Measurements from ENCODE around the gene ADGRB2. TPM values are rescaled to one million over a fixed set of nuclear protein-coding genes. Genes with fewer than 3 reads are reported as not detected.
A peak's percentile ranks its signal among the peaks of the same experiment; 100 is the strongest.
"Not testable (repeated sequence)": the region's sequence is repeated elsewhere in the genome, so short reads cannot be mapped to it uniquely, and the experiment has no call there.

ADGRB2 gene
- polyA plus RNA-seq, 4 donors, result 4.8 to 43.7 (median 11.6) TPM

DNA sequence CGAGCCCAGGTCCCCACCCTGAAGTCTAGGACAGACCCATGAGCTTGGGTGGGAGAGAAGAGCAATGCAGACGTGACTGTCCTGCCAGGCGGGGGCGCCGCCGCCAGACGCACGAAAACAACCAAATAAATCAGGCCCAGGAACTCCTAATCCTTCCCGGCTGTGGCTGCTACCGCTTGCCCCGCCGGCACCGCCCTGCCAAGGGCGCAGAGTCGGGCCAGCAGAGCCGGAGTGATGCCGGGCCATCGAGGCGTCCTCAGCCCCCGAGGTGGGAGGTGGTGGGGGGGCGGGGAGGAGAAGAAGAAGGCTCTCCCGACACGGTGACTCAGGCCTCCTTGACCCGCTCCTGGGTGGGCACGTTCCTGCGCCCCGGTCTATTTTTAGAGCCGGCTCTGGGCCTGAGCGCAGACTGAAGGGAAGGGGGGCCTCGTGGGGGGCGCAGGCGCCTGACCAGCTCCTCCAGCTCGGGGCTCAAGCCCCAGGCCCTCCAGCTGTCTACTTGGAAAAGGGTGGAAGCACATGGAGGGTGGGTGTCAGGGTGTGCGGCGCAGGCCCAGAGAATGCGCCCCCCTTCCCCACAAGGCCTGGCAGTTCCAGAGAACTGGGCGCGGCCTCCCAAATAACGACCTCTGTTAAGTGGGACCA, 49.6 kb downstream of the ADGRB2 start:
- Histone ChIP-seq H3K9me3 (ENCODE audit: control insufficient read depth in 2 of 2, insufficient read depth in 1 of 2, low read depth in 1 of 2, low read length in 1 of 2) (no peaks in the 10 kb centered on the region), H3K36me3 (ENCODE audit: control insufficient read depth in 3 of 3, insufficient read depth in 2 of 3, low read depth in 1 of 3, low read length in 3 of 3) (no peaks in the 10 kb centered on the region), H3K27ac (ENCODE audit: low read depth in 1 of 3, low read length in 2 of 3) (peak overlapping the region; percentile 73 to 99 (median 88)), H3K4me3 (ENCODE audit: low read depth in 1 of 3, low read length in 3 of 3) (peak overlapping the region in 2 of 3 donors; percentile 49 to 60), H3K27me3 (ENCODE audit: control insufficient read depth in 3 of 3, insufficient read depth in 3 of 3, low read length in 3 of 3) (peaks cover 0 to 4% (median 3%) of the 10 kb centered on the region in 3 donors), H3K4me1 (ENCODE audit: control insufficient read depth in 3 of 3, insufficient read depth in 2 of 3, low read depth in 1 of 3, low read length in 2 of 3) (peaks cover 0 to 47% (median 0%) of the 10 kb centered on the region in 3 donors)
- 1 to 4% (median 2%) methylated on average over 29 to 39 of the region's 39 CpGs for WGBS, 3 donors
- DNase-seq (peak; percentile 42 to 84), FAIRE-seq (no peak)

DNA sequence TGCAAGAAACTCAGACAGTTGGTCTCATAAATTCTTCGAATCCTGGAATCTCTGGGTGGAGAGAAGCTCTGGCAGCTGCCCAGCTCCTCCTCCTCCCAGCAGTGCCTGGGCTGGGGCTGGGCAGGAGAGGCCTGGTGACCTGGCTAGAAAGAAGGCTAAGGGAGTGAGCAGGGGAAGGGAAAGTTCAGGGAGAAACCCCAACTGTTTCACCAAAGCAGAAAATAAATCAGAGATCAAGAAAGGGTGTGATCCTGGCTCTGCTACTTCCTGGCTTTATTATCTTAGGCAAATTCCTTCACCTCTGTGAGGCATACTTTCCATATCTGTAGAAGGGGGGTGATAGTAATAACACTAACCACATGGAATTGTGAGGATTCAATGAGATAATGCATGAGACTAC, 51.5 kb downstream of the ADGRB2 start:
- Histone ChIP-seq H3K9me3 (ENCODE audit: control insufficient read depth in 2 of 2, insufficient read depth in 1 of 2, low read depth in 1 of 2, low read length in 1 of 2) (no peaks in the 10 kb centered on the region), H3K27me3 (ENCODE audit: control insufficient read depth in 3 of 3, insufficient read depth in 3 of 3, low read length in 3 of 3) (peaks cover 0 to 10% (median 3%) of the 10 kb centered on the region in 3 donors), H3K4me1 (ENCODE audit: control insufficient read depth in 3 of 3, insufficient read depth in 2 of 3, low read depth in 1 of 3, low read length in 2 of 3) (peaks cover 0 to 43% (median 0%) of the 10 kb centered on the region in 3 donors), H3K36me3 (ENCODE audit: control insufficient read depth in 3 of 3, insufficient read depth in 2 of 3, low read depth in 1 of 3, low read length in 3 of 3) (no peaks in the 10 kb centered on the region), H3K4me3 (ENCODE audit: low read depth in 1 of 3, low read length in 3 of 3) (no peak overlapping the region), H3K27ac (ENCODE audit: low read depth in 1 of 3, low read length in 2 of 3) (peak overlapping the region in 2 of 3 donors; percentile 45 to 99)
- DNase-seq (peak; percentile 20 to 62), FAIRE-seq (no peak)
- 7 to 32% (median 18%) methylated on average over 1 of the region's 1 CpG for WGBS, 3 donors

DNA sequence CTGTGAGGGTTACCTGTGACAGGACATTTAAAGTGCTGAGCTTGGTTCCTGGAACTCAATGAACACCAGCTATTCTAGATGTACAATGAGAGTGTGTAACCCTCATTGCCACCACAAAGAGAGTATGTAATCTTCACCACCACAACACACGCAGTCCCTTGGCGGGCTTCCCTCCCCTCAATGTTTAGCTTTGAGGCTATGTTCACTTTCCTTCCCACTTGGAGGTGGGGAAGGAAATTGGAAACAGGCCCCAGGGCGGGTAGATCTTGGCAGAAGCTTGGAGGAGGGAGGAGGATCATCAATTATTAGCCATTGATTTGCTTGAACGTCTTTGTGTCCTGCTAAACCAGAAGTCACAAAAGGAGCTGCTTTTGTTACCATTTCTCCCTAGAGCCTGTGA, 52.1 kb downstream of the ADGRB2 start:
- Histone ChIP-seq H3K4me3 (ENCODE audit: low read depth in 1 of 3, low read length in 3 of 3) (no peak overlapping the region), H3K9me3 (ENCODE audit: control insufficient read depth in 2 of 2, insufficient read depth in 1 of 2, low read depth in 1 of 2, low read length in 1 of 2) (no peaks in the 10 kb centered on the region), H3K4me1 (ENCODE audit: control insufficient read depth in 3 of 3, insufficient read depth in 2 of 3, low read depth in 1 of 3, low read length in 2 of 3) (peaks cover 0 to 42% (median 0%) of the 10 kb centered on the region in 3 donors), H3K36me3 (ENCODE audit: control insufficient read depth in 3 of 3, insufficient read depth in 2 of 3, low read depth in 1 of 3, low read length in 3 of 3) (no peaks in the 10 kb centered on the region), H3K27me3 (ENCODE audit: control insufficient read depth in 3 of 3, insufficient read depth in 3 of 3, low read length in 3 of 3) (peaks cover 0 to 9% (median 3%) of the 10 kb centered on the region in 3 donors), H3K27ac (ENCODE audit: low read depth in 1 of 3, low read length in 2 of 3) (peak overlapping the region in 2 of 3 donors; percentile 45 to 99)
- no peak for FAIRE-seq
- no peak for DNase-seq
- 43 to 71% (median 49%) methylated on average over 4 of the region's 4 CpGs for WGBS, 3 donors

DNA sequence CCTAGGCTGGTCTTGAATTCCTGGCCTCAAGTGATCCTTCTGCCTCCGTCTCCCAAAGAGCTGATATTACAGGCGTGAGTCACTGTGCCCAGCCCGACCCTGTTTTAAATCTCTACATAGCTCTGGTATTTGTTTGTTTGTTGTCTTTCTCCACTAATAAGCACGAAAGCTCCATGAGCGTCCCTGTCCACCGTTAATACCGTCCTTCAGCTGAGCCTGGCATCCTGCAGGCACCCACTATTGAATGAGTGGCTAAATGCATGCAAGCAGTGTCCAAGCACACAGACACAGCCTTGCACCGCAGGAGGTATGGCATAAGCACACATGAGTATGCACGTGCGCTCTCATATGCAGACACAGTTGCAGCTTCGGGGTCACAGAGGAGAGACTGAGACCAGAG, 55.8 kb downstream of the ADGRB2 start:
- peaks cover 0 to 14% (median 0%) of the 10 kb centered on the region in 3 donors for H3K27me3 ChIP-seq (ENCODE audit: control insufficient read depth in 3 of 3, insufficient read depth in 3 of 3, low read length in 3 of 3)
- FAIRE-seq (no peak), DNase-seq (no peak)
- H3K9me3 ChIP-seq (ENCODE audit: control insufficient read depth in 2 of 2, insufficient read depth in 1 of 2, low read depth in 1 of 2, low read length in 1 of 2), result no peaks in the 10 kb centered on the region
- H3K4me1 ChIP-seq (ENCODE audit: control insufficient read depth in 3 of 3, insufficient read depth in 2 of 3, low read depth in 1 of 3, low read length in 2 of 3), result peaks cover 0 to 39% (median 5%) of the 10 kb centered on the region in 3 donors
- H3K4me3 ChIP-seq (ENCODE audit: low read depth in 1 of 3, low read length in 3 of 3), result no peak overlapping the region
- no peaks in the 10 kb centered on the region for H3K36me3 ChIP-seq (ENCODE audit: control insufficient read depth in 3 of 3, insufficient read depth in 2 of 3, low read depth in 1 of 3, low read length in 3 of 3)
- WGBS, 3 donors, result 79 to 82% (median 80%) methylated on average over 11 of the region's 11 CpGs
- H3K27ac ChIP-seq (ENCODE audit: low read depth in 1 of 3, low read length in 2 of 3), result no peak overlapping the region

DNA sequence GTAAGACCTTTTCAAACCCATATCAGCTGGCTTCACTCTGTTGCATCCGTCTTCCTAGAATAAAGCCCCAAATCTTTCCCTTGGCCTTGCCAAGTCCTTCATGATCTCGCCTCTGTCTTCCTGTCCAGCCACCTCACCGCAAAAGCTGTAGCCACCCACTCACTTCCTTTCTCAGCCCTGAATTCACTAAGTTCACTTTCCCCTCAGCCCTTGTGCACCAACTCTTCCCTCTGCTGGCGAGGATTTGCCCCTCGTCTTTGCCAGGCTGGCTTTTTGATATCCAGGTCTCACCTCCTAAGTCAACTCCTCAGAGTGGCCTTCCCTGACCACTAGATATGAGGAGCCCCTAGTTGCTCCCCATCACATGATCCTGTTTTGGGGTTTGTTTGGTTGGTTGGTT, 56.4 kb downstream of the ADGRB2 start:
- Histone ChIP-seq H3K4me3 (ENCODE audit: low read depth in 1 of 3, low read length in 3 of 3) (no peak overlapping the region), H3K27ac (ENCODE audit: low read depth in 1 of 3, low read length in 2 of 3) (no peak overlapping the region), H3K9me3 (ENCODE audit: control insufficient read depth in 2 of 2, insufficient read depth in 1 of 2, low read depth in 1 of 2, low read length in 1 of 2) (no peaks in the 10 kb centered on the region), H3K4me1 (ENCODE audit: control insufficient read depth in 3 of 3, insufficient read depth in 2 of 3, low read depth in 1 of 3, low read length in 2 of 3) (peaks cover 0 to 39% (median 5%) of the 10 kb centered on the region in 3 donors), H3K27me3 (ENCODE audit: control insufficient read depth in 3 of 3, insufficient read depth in 3 of 3, low read length in 3 of 3) (peaks cover 0 to 14% (median 0%) of the 10 kb centered on the region in 3 donors), H3K36me3 (ENCODE audit: control insufficient read depth in 3 of 3, insufficient read depth in 2 of 3, low read depth in 1 of 3, low read length in 3 of 3) (no peaks in the 10 kb centered on the region)
- 36 to 66% (median 44%) methylated on average over 5 of the region's 5 CpGs for WGBS, 3 donors
- no peak for FAIRE-seq
- no peak for DNase-seq

DNA sequence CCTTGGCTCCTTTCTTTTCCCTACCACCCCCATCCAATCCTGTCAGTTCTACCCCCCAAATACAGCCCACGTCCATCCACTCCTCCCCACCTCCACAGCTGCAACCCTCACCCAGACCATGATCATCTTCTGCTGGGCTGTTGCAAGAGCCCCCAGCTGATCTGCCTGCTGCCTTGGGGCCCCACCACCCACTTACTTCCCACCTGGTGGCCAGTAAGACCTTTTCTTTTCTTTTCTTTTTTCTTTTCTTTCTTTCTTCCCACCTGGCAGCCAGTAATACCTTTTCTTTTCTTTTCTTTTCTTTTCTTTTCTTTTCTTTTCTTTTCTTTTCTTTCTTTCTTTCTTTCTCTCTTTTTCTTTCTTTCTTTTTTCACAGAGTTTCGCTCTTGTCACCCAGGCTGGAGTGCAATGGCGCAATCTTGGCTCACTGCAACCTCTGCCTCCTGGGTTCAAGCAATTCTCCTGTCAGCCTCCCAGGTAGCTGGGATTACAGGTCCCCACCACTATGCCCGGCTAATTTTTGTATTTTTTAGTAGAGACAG, 57.0 kb downstream of the ADGRB2 start:
- FAIRE-seq; H3K9me3 ChIP-seq (ENCODE audit: control insufficient read depth in 2 of 2, insufficient read depth in 1 of 2, low read depth in 1 of 2, low read length in 1 of 2); DNase-seq; H3K36me3 ChIP-seq (ENCODE audit: control insufficient read depth in 3 of 3, insufficient read depth in 2 of 3, low read depth in 1 of 3, low read length in 3 of 3); H3K4me3 ChIP-seq (ENCODE audit: low read depth in 1 of 3, low read length in 3 of 3); H3K27ac ChIP-seq (ENCODE audit: low read depth in 1 of 3, low read length in 2 of 3): not testable (repeated sequence)
- 77 to 85% (median 84%) methylated on average over 4 of the region's 4 CpGs for WGBS, 3 donors
- peaks cover 0 to 35% (median 5%) of the 10 kb centered on the region in 3 donors for H3K4me1 ChIP-seq (ENCODE audit: control insufficient read depth in 3 of 3, insufficient read depth in 2 of 3, low read depth in 1 of 3, low read length in 2 of 3)
- peaks cover 0 to 14% (median 0%) of the 10 kb centered on the region in 3 donors for H3K27me3 ChIP-seq (ENCODE audit: control insufficient read depth in 3 of 3, insufficient read depth in 3 of 3, low read length in 3 of 3)

DNA sequence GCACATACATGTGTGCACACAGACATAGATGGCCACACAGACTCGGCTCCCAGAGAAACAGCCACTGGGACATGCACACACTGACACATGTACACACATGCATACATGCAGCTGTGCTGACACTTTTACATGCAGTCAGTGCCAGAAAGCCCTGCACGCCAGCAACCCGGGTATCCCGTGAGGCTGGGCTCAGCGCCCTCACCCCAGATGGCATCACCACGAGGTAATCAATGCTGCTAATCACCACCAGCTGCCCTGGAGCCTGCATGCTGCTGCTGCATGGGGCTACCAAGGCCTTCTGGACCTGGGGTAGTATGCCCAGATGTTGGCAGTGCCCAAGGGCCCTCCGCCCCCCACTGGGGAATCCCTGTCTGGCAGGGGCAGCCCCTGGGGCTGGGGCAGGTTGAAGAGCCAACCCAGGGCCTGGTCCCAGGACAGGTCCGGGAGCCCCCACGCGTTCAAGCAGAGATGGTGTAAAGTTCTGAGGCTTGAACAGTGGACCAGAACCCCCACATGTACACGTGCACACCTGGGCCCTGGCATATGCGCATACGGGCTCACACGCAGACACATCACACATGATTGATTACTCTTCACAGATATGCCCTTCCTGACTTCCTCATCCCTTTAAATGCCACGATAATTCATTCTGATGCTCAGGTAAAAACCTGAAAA, 57.6 kb downstream of the ADGRB2 start:
- FAIRE-seq (no peak), DNase-seq (no peak)

DNA sequence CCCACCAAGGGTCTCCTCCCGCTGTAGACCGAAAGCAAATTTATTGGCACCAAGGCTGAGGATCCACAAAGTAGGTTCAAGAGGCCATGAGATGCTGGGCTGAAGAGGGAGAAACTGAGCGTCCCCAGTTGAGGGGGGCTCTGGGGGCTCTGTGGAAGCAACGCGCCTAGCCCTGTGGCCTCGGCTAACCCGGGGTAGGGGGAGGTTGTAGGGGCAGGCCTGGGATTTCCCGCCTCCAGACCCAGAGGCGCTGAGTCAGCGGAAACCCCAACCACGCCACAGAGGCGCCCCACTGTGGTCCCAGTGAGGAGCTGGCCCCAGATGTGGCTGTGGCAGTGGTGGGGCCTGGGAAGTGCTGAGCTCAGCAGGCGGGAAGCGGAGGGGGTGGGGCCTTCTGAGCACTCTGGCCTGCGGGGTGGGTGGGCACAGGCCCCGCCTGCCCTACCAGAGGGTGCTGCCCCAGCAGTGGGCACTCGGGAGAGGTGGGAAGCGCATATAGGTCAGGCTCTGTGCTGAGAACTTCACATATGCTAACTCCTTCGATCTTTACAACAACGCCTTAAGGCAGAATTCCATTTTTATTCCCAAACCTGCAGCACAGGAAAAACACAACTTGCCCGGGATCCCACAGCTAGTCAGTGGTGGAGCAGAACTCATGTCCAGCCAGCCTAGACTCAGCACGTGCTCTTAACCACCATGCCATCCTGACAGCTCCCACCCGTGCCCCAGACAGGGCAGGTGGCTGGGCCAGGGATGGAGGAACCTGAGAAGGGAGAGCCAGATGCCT, 58.9 kb downstream of the ADGRB2 start:
- Histone ChIP-seq H3K4me3 (ENCODE audit: low read depth in 1 of 3, low read length in 3 of 3) (peak overlapping the region in 2 of 3 donors; percentile 6 to 70), H3K27ac (ENCODE audit: low read depth in 1 of 3, low read length in 2 of 3) (peak overlapping the region; percentile 25 to 93 (median 71)), H3K4me1 (ENCODE audit: control insufficient read depth in 3 of 3, insufficient read depth in 2 of 3, low read depth in 1 of 3, low read length in 2 of 3) (peaks cover 0 to 48% (median 5%) of the 10 kb centered on the region in 3 donors), H3K36me3 (ENCODE audit: control insufficient read depth in 3 of 3, insufficient read depth in 2 of 3, low read depth in 1 of 3, low read length in 3 of 3) (peaks cover 0 to 12% (median 0%) of the 10 kb centered on the region in 3 donors), H3K27me3 (ENCODE audit: control insufficient read depth in 3 of 3, insufficient read depth in 3 of 3, low read length in 3 of 3) (peaks cover 0 to 14% (median 0%) of the 10 kb centered on the region in 3 donors), H3K9me3 (ENCODE audit: control insufficient read depth in 2 of 2, insufficient read depth in 1 of 2, low read depth in 1 of 2, low read length in 1 of 2) (no peaks in the 10 kb centered on the region)
- WGBS, 3 donors, result 26 to 32% (median 28%) methylated on average over 23 of the region's 23 CpGs
- FAIRE-seq (no peak), DNase-seq (peak; percentile 41 to 84)

More for the DNA sequence above, 57.6 kb downstream of the ADGRB2 start:
- Histone ChIP-seq H3K9me3 (ENCODE audit: control insufficient read depth in 2 of 2, insufficient read depth in 1 of 2, low read depth in 1 of 2, low read length in 1 of 2) (no peaks in the 10 kb centered on the region), H3K4me3 (ENCODE audit: low read depth in 1 of 3, low read length in 3 of 3) (no peak overlapping the region), H3K27ac (ENCODE audit: low read depth in 1 of 3, low read length in 2 of 3) (no peak overlapping the region), H3K27me3 (ENCODE audit: control insufficient read depth in 3 of 3, insufficient read depth in 3 of 3, low read length in 3 of 3) (peaks cover 0 to 14% (median 0%) of the 10 kb centered on the region in 3 donors), H3K36me3 (ENCODE audit: control insufficient read depth in 3 of 3, insufficient read depth in 2 of 3, low read depth in 1 of 3, low read length in 3 of 3) (peaks cover 0 to 5% (median 0%) of the 10 kb centered on the region in 3 donors), H3K4me1 (ENCODE audit: control insufficient read depth in 3 of 3, insufficient read depth in 2 of 3, low read depth in 1 of 3, low read length in 2 of 3) (peaks cover 0 to 37% (median 5%) of the 10 kb centered on the region in 3 donors)
- WGBS, 3 donors, result 70 to 79% (median 76%) methylated on average over 15 of the region's 15 CpGs

Measured in small intestine (tissue), 7 donors.